Measurements from ENCODE around the gene KCNK4.
"Not testable (repeated sequence)": the region's sequence is repeated elsewhere in the genome, so short reads cannot be mapped to it uniquely, and the experiment has no call there.

The KCNK4 gene

GRCh38 chr11:64307795-64308194 lies 16.7 kb downstream of the KCNK4 start:
- Histone ChIP-seq H3K4me3 (ENCODE audit: low read depth in 1 of 2, low read length in 2 of 2) (peak overlapping the region; percentile 75 to 83), H3K36me3 (ENCODE audit: control insufficient read depth in 1 of 2, insufficient read depth in 2 of 2, low read length in 2 of 2) (peaks cover 12 to 22% of the 10 kb centered on the region in 2 donors), H3K9ac (ENCODE audit: low read depth in 1 of 2, low read length in 2 of 2) (peak overlapping the region; percentile 80 to 99), H3K4me1 (ENCODE audit: control insufficient read depth in 1 of 2, insufficient read depth in 2 of 2, low read length in 2 of 2) (peaks cover 19 to 34% of the 10 kb centered on the region in 2 donors)
- H3K27me3 ChIP-seq (ENCODE audit: control insufficient read depth in 1 of 2, insufficient read depth in 2 of 2, low read length in 2 of 2); H3K27ac ChIP-seq (ENCODE audit: low read depth, low read length); H3K9me3 ChIP-seq (ENCODE audit: control insufficient read depth in 1 of 2, low read length in 2 of 2): not testable (repeated sequence)

- Histone ChIP-seq H3K9ac (ENCODE audit: low read depth in 1 of 2, low read length in 2 of 2) (peak overlapping the region in 1 of 2 donors; percentile 43), H3K36me3 (ENCODE audit: control insufficient read depth in 1 of 2, insufficient read depth in 2 of 2, low read length in 2 of 2) (peaks cover 30 to 43% of the 10 kb centered on the region in 2 donors)
Observed at GRCh38 chr11:64312947-64313346, 21.8 kb downstream of the KCNK4 start.

GRCh38 chr11:64313491-64314145 lies 22.5 kb downstream of the KCNK4 start:
- Histone ChIP-seq H3K4me1 (ENCODE audit: control insufficient read depth in 1 of 2, insufficient read depth in 2 of 2, low read length in 2 of 2) (peaks cover 22 to 37% of the 10 kb centered on the region in 2 donors), H3K36me3 (ENCODE audit: control insufficient read depth in 1 of 2, insufficient read depth in 2 of 2, low read length in 2 of 2) (peaks cover 30 to 41% of the 10 kb centered on the region in 2 donors), H3K9ac (ENCODE audit: low read depth in 1 of 2, low read length in 2 of 2) (peak overlapping the region in 1 of 2 donors; percentile 43), H3K9me3 (ENCODE audit: control insufficient read depth in 1 of 2, low read length in 2 of 2) (no peaks in the 10 kb centered on the region), H3K4me3 (ENCODE audit: low read depth in 1 of 2, low read length in 2 of 2) (no peak overlapping the region), H3K27me3 (ENCODE audit: control insufficient read depth in 1 of 2, insufficient read depth in 2 of 2, low read length in 2 of 2) (no peaks in the 10 kb centered on the region), H3K27ac (ENCODE audit: low read depth, low read length) (peak overlapping the region; percentile 20)

More at GRCh38 chr11:64312947-64313346, 21.8 kb downstream of the KCNK4 start:
- Histone ChIP-seq H3K4me1 (ENCODE audit: control insufficient read depth in 1 of 2, insufficient read depth in 2 of 2, low read length in 2 of 2) (peaks cover 22 to 37% of the 10 kb centered on the region in 2 donors), H3K27ac (ENCODE audit: low read depth, low read length) (no peak overlapping the region), H3K27me3 (ENCODE audit: control insufficient read depth in 1 of 2, insufficient read depth in 2 of 2, low read length in 2 of 2) (no peaks in the 10 kb centered on the region), H3K9me3 (ENCODE audit: control insufficient read depth in 1 of 2, low read length in 2 of 2) (no peaks in the 10 kb centered on the region), H3K4me3 (ENCODE audit: low read depth in 1 of 2, low read length in 2 of 2) (no peak overlapping the region)

GRCh38 chr11:64314146-64314804 lies 23.2 kb downstream of the KCNK4 start:
- no peaks in the 10 kb centered on the region for H3K9me3 ChIP-seq (ENCODE audit: control insufficient read depth in 1 of 2, low read length in 2 of 2)
- H3K27ac ChIP-seq (ENCODE audit: low read depth, low read length), result peak overlapping the region; percentile 20
- H3K36me3 ChIP-seq (ENCODE audit: control insufficient read depth in 1 of 2, insufficient read depth in 2 of 2, low read length in 2 of 2), result peaks cover 30 to 41% of the 10 kb centered on the region in 2 donors
- no peak overlapping the region for H3K9ac ChIP-seq (ENCODE audit: low read depth in 1 of 2, low read length in 2 of 2)
- H3K27me3 ChIP-seq (ENCODE audit: control insufficient read depth in 1 of 2, insufficient read depth in 2 of 2, low read length in 2 of 2), result no peaks in the 10 kb centered on the region
- H3K4me3 ChIP-seq (ENCODE audit: low read depth in 1 of 2, low read length in 2 of 2), result no peak overlapping the region
- peaks cover 28 to 43% of the 10 kb centered on the region in 2 donors for H3K4me1 ChIP-seq (ENCODE audit: control insufficient read depth in 1 of 2, insufficient read depth in 2 of 2, low read length in 2 of 2)

- no peak overlapping the region for H3K9ac ChIP-seq (ENCODE audit: low read depth in 1 of 2, low read length in 2 of 2)
- peaks cover 32 to 47% of the 10 kb centered on the region in 2 donors for H3K4me1 ChIP-seq (ENCODE audit: control insufficient read depth in 1 of 2, insufficient read depth in 2 of 2, low read length in 2 of 2)
- no peak overlapping the region for H3K4me3 ChIP-seq (ENCODE audit: low read depth in 1 of 2, low read length in 2 of 2)
- H3K27me3 ChIP-seq (ENCODE audit: control insufficient read depth in 1 of 2, insufficient read depth in 2 of 2, low read length in 2 of 2), result no peaks in the 10 kb centered on the region
- H3K36me3 ChIP-seq (ENCODE audit: control insufficient read depth in 1 of 2, insufficient read depth in 2 of 2, low read length in 2 of 2), result peaks cover 30 to 41% of the 10 kb centered on the region in 2 donors
- H3K27ac ChIP-seq (ENCODE audit: low read depth, low read length), result no peak overlapping the region
- H3K9me3 ChIP-seq (ENCODE audit: control insufficient read depth in 1 of 2, low read length in 2 of 2), result no peaks in the 10 kb centered on the region
Observed at GRCh38 chr11:64314805-64315561, 23.9 kb downstream of the KCNK4 start.

DNA sequence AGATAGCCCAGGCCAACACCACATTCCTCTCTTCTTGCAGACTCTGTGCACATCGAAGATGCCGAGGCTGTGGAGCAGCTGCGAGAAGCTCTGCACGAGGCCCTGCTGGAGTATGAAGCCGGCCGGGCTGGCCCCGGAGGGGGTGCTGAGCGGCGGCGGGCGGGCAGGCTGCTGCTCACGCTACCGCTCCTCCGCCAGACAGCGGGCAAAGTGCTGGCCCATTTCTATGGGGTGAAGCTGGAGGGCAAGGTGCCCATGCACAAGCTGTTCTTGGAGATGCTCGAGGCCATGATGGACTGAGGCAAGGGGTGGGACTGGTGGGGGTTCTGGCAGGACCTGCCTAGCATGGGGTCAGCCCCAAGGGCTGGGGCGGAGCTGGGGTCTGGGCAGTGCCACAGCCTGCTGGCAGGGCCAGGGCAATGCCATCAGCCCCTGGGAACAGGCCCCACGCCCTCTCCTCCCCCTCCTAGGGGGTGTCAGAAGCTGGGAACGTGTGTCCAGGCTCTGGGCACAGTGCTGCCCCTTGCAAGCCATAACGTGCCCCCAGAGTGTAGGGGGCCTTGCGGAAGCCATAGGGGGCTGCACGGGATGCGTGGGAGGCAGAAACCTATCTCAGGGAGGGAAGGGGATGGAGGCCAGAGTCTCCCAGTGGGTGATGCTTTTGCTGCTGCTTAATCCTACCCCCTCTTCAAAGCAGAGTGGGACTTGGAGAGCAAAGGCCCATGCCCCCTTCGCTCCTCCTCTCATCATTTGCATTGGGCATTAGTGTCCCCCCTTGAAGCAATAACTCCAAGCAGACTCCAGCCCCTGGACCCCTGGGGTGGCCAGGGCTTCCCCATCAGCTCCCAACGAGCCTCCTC lies 24.8 kb downstream of the KCNK4 start:
- Histone ChIP-seq H3K4me1 (ENCODE audit: control insufficient read depth in 1 of 2, insufficient read depth in 2 of 2, low read length in 2 of 2) (peaks cover 32 to 51% of the 10 kb centered on the region in 2 donors), H3K36me3 (ENCODE audit: control insufficient read depth in 1 of 2, insufficient read depth in 2 of 2, low read length in 2 of 2) (peaks cover 31 to 40% of the 10 kb centered on the region in 2 donors)
- not testable (repeated sequence) for H3K27ac ChIP-seq (ENCODE audit: low read depth, low read length); H3K9me3 ChIP-seq (ENCODE audit: control insufficient read depth in 1 of 2, low read length in 2 of 2); H3K4me3 ChIP-seq (ENCODE audit: low read depth in 1 of 2, low read length in 2 of 2); H3K27me3 ChIP-seq (ENCODE audit: control insufficient read depth in 1 of 2, insufficient read depth in 2 of 2, low read length in 2 of 2); H3K9ac ChIP-seq (ENCODE audit: low read depth in 1 of 2, low read length in 2 of 2)

- peak overlapping the region; percentile 76 to 79 for H3K9ac ChIP-seq (ENCODE audit: low read depth in 1 of 2, low read length in 2 of 2)
- H3K4me3 ChIP-seq (ENCODE audit: low read depth in 1 of 2, low read length in 2 of 2), result peak overlapping the region; percentile 75 to 87
- no peaks in the 10 kb centered on the region for H3K9me3 ChIP-seq (ENCODE audit: control insufficient read depth in 1 of 2, low read length in 2 of 2)
- H3K27ac ChIP-seq (ENCODE audit: low read depth, low read length), result peak overlapping the region; percentile 98
- no peaks in the 10 kb centered on the region for H3K27me3 ChIP-seq (ENCODE audit: control insufficient read depth in 1 of 2, insufficient read depth in 2 of 2, low read length in 2 of 2)
- peaks cover 38 to 56% of the 10 kb centered on the region in 2 donors for H3K4me1 ChIP-seq (ENCODE audit: control insufficient read depth in 1 of 2, insufficient read depth in 2 of 2, low read length in 2 of 2)
- peaks cover 28 to 37% of the 10 kb centered on the region in 2 donors for H3K36me3 ChIP-seq (ENCODE audit: control insufficient read depth in 1 of 2, insufficient read depth in 2 of 2, low read length in 2 of 2)
Observed at GRCh38 chr11:64316672-64317324, 25.7 kb downstream of the KCNK4 start.

DNA sequence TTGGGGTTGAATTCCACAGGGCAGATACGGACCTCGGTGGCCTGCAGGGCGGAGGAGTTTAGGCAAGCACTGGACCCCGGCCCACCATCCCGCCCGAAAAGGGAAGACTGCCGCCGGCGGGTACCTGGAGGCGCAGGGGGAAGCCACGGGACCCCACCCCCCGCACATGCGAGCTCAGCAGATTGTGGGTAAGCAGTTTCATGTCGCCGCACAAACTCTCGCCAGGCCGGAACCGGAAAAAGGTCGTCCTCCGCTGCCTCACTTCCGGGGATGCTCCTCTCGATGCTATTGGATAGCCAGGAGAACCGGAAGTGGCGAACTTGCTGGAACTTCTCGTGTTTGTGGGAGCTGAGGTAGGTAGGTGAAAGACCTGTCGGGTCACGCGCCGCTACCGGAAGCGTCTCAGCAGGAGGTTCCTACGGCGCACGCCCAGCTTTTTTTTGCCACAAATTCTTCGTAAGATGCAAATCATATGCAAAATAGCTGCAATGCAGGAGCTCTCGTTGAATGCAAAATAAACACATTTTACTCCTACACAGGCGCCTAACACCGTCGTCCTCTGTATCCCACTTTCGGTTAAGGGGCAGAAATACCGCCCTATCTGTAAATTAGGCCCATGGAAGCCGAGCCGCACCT lies 26.3 kb downstream of the KCNK4 start, which contains the start of gene TRMT112:
Gene TRMT112, minus strand, starts transcription at position 235 of the 636 bp plus-strand sequence. Its CDS starts 33 bp downstream, at position 202.
- H3K4me1 ChIP-seq (ENCODE audit: control insufficient read depth in 1 of 2, insufficient read depth in 2 of 2, low read length in 2 of 2), result peaks cover 44 to 62% of the 10 kb centered on the region in 2 donors
- peaks cover 25 to 34% of the 10 kb centered on the region in 2 donors for H3K36me3 ChIP-seq (ENCODE audit: control insufficient read depth in 1 of 2, insufficient read depth in 2 of 2, low read length in 2 of 2)
- H3K4me3 ChIP-seq (ENCODE audit: low read depth in 1 of 2, low read length in 2 of 2), result peak within 1 kb of the TSS; percentile 75 to 87
- H3K27ac ChIP-seq (ENCODE audit: low read depth, low read length), result peak within 1 kb of the TSS; percentile 98
- no peaks in the 10 kb centered on the region for H3K27me3 ChIP-seq (ENCODE audit: control insufficient read depth in 1 of 2, insufficient read depth in 2 of 2, low read length in 2 of 2)
- peak within 1 kb of the TSS; percentile 79 to 95 for H3K9ac ChIP-seq (ENCODE audit: low read depth in 1 of 2, low read length in 2 of 2)
- H3K9me3 ChIP-seq (ENCODE audit: control insufficient read depth in 1 of 2, low read length in 2 of 2), result no peaks in the 10 kb centered on the region

Measured in duodenal mucosa (tissue), 2 donors.